Epidermal melanocyte (primary cell): ENCODE data around the gene C9orf50.
"Not testable (repeated sequence)": the region's sequence is repeated elsewhere in the genome, so short reads cannot be mapped to it uniquely, and the experiment has no call there.

Experiments
- DNase-seq: peaks from one replicate; pipeline ENCODE4 v3.0.0; 2011; ENCODE audit warnings: low spot score; ENCODE audit not compliant: insufficient read length

Gene C9orf50

GRCh38 chr9:129648092-129648763 lies 27.3 kb upstream of the C9orf50 start:
- no peak for DNase-seq

DNA sequence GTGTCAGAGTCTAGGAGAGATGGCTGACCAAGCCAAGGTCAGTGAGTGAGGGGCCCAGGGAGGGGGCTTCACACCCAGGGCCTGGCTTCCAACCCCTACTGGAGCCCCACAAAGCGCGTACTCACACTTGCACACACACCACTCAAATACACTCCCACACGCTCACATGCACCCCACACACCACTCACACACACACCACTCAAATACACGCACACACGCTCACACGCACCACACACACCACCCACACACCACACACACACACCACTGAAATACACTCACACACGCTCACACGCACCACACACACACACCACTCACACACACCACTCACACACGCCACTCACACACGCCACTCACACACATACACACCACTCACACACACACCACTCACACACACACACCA lies 26.7 kb upstream of the C9orf50 start:
- no peak for DNase-seq

DNA sequence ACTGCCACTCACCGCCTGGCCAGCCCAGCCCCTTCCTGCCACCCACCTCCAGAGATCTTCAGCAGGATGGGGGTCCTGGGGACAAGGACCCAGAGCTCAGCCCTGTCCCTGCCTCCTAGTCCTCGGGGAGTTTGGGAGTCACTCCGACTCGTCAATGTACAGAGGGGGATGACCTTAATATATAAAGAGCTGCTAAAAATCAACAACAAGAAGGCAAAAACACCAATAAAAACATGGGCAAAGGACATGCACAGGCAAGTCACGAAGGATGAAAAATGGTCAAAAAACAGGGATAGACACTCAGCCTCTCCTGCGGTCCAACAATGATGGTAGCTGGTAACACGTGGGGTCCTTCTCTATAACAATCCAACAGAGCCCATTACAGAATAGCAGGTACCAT lies 25.8 kb upstream of the C9orf50 start:
- DNase-seq: no peak

DNA sequence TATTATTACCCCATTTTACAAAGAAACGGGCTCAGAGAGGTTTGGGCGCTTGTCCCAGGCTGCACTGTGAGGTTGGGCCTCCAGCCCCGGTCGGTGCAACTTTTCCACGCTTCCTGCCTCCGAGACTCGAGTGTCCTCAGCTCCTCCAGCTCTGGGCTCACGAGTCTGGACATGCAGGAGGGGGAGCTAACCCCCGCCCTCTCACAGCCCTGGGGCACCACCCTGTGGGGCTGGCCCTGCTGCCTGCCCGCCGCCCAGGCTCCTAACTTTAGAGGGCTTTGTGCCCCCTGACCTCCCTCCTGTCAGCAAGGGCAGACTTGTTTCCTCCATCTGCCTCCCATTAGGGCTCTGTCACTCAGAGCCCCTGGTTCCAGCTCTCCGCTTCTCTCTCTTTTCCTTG lies 25.4 kb upstream of the C9orf50 start:
- no peak for DNase-seq

DNA sequence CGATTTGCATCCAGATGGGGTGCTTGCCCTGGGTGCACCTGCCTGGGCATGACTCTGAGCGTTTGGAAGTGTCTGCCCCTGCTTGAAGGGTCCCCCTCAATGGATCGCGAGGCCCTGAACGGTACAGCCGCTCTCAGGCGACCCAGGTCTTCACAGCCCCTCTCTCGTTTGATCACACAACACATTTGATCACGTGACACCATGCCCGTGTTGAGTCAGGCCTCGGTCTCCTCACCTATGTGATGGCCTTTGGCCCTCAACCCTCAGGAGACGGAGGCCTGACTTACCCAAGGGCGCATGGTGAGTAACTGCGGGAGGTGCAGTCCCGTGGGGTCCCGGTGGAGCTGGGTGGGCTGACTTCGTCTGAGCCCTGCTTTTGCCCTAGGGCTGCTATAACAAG lies 24.0 kb upstream of the C9orf50 start:
- DNase-seq: no peak

DNA sequence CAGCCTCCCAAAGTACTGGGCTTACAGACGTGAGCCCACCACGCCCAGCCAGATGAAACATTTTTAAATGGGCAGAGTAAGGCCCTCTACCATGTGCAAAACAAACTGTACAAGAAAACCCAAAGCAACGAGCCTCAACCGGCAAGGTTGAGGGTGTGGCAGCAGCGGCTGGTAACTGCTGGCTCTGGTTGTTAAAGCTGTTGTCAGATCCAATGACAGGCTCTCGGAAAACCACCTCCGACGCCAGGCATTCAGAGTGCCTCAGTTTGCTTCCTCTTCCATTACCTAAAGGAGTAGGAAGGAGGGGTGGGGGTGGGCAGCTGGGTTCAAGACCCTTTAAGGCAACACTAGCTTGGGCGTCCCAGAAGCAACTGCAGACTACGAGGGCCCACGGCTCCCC lies 23.5 kb upstream of the C9orf50 start:
- no peak for DNase-seq

DNA sequence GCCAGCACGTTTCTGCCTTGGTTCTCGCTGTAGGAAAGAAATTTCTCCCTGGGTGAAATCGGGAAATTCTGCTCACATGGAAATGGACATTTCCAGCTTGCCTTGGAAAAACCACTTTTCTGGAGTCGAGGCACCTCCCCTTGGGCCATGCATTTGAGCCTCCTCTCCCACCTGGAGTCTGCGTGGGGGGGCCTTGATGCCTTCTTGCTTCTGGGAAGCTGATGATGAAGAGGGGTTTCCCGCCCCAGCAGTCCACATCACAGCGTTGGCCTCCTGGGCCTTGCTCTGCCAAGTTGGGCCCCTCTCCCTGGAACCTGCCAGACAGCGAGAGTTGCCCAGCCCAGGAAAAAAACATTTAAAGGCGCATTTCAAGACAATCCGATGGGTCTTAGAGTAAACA lies 22.8 kb upstream of the C9orf50 start:
- DNase-seq: no peak

DNA sequence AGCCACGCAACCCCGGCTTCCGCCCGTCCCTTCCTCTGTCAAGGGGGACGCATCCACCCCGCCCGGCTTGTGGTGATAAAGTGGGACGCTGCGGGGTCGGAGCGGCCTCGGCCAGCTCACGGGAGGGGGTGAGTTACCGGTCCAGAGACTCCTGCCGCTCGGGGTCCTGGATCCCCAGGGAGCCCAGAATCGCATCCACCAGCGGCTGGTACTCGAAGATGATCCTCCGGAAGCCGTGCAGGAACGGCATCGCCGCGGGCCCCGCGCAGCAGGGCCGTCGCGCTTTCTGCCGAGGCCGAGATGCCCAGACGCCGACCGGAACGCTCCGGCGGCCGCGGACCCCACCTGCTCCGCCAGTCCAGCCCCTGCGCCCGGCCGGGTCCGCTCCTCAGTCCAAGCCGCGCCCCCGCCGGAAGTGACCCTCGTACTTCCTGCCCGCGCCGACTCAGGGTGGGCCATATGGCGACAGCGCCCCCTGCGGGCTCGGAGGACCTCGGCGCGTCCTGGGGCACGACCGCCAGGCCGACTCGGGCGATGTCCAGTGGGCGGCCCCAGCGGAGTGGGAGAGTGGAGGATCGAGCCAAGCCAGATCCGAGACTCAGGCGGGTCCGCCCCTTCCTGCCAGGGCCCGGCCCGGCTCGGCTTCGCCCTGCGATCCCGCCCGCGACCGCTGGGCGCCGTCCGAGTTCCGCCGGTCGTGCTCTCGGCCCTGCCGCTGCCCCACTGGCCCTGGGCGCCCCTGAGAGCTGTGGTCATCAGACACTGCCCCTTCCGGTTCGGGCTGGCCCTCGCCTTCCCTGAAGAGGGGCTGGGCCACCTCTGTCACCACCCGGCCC lies 21.1 kb upstream of the C9orf50 start, which contains the start of gene ASB6:
ASB6 (minus strand) TSS at position 402 of the 836 bp plus-strand sequence; CDS start at position 250, 152 bp downstream.
- peak; percentile 99 for DNase-seq

DNA sequence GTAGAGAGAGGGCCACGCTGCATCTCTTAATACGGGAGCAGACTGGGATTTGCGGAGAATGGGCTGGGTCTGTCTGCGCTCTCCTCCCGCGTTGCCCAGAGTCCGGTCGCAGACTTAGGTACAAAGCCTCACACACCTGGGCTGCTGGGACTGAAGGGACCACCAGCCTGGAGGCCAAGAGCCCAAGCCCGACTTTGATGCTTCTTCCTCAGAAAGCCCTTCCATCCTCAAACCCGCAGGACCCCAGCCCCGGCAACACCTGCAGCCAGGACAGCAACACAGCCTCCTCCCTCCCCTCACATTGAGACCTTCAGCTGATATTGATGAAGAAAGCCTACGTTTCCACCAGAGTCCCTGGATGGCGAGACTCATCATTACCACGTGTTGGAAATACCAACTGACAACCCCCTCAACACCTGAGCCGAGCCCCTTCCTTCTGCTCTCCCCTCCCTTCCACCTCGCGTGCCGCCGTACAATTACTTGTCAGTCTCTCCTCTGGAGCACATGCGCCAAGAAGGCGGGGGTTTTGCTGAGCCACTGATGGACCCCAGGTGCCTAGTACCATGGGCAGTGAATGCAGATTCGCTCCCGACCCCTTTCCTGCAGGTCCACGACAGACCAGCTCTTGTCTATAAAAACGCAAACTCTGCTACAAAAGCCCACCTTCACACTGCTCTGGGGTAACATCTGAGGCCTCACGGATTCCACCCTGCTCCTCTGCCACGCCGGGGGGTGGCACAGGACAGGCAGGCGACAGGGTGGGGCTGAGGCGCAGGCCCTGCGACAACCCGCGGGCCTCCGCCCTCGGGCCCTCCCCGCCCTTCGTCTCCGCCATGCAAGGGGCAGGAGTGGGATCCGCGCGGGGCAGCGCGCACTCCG lies 20.2 kb upstream of the C9orf50 start:
- no peak for DNase-seq

- DNase-seq: no peak
These were observed 19.4 kb upstream of the C9orf50 start for GRCh38 chr9:129640086-129640870.

DNA sequence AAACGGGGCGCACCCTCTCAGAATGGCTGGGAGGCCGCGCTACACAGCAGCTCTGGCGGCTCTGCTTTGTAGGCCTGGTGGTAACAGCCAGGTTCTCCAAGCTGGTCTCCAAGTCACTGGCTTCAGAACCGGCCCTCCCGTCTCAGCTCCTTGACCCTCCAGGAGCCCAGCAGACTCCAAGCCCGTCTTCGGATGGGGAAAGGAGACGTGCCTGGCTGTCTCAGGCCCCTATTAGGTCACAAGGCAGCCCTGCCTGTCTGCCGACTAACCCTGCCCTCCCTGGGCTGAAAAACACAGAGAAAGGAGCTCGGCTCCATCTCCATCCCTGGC lies 18.8 kb upstream of the C9orf50 start:
- DNase-seq: no peak

DNA sequence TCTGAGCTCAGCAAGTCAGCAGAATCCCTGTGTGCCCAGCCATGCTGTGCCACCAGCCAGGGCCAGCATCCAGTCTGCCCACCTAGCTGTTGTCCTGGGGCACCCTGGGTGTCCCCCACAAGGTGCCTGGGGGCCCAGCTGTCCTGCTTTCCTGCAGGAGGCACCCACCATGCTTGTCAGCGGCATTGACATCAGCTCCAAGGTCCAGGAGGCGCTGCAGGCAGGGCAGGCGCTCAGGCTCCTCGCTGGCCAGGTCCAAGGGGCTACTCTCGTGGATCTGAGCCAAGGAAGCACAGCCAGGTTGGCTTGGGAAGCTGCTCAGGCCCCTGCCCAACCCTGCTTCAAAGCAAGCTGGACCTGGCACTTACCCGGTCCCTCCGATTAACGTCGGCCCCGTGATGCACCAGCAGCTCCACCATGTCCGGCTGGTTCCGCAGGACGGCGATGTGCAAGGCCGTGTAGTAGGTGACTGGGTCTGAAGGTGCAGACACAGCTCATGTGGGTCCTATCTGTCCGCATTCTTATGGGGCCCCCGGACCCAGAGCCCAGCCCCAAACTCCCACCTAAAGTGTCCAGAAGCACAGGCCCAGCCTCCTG lies 18.2 kb upstream of the C9orf50 start:
- DNase-seq: no peak

- no peak for DNase-seq
These were observed 17.0 kb upstream of the C9orf50 start for GRCh38 chr9:129637673-129638439.

- DNase-seq: no peak
These were observed 16.2 kb upstream of the C9orf50 start for GRCh38 chr9:129637102-129637501.

DNA sequence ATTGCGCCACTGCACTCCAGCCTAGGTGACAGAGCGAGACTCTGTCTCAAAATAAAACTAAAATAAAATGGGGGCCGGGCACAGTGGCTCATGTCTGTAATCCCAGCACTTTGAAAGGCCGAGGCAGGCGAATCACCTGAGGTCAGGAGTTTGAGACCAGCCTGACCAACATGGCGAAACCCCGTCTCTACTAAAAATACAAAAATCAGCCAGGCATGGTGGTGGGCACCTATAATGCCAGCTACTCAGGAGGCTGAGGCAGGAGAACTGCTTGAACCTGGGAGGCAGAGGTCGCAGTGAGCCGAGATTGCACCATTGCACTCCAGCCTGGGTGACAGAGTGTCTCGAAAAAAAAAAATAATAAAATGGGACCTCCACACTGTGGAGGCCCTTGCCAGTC lies 15.4 kb upstream of the C9orf50 start:
- not testable (repeated sequence) for DNase-seq

DNA sequence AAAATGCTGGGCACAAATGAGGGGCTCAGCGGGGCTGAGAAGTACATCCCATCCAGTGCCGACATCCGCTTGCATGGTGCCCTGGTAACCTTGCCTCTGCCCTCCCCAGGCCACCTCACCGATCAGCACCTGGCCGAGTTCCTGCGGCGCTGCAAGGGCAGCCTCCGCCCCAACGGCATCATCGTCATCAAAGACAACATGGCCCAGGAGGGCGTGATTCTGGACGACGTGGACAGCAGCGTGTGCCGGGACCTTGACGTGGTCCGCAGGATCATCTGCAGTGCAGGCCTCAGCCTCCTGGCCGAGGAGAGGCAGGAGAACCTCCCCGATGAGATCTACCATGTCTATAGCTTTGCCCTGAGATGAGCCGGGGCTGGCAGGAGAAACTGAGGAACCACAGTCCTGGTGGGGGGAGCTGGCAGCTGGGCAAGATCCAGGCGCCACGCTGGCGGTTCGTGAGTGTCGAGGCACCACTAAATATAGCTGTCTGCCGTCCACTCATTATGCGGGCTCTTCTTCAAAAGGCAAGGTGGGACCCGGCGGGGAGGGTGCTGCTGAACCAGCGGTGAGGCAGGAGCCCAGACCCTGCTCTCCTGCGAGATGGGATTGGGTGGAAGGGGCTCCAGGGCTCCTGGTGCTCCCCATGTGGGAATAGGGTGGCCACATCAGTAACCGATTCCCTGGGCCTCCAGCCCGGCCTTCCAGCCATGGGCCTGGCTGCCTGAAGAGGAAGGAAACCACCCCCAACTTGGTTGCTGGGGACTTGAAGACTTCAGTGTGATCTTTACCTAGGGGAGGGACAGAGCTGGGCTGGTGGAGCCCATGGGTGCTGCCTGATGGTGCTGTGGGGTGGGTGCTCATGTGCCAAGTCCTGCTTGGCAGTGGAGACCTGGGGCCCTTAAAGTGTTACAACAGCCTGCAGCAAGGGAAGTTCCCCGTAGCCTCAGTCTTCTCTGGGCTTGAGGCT lies 14.5 kb upstream of the C9orf50 start:
- no peak for DNase-seq

DNA sequence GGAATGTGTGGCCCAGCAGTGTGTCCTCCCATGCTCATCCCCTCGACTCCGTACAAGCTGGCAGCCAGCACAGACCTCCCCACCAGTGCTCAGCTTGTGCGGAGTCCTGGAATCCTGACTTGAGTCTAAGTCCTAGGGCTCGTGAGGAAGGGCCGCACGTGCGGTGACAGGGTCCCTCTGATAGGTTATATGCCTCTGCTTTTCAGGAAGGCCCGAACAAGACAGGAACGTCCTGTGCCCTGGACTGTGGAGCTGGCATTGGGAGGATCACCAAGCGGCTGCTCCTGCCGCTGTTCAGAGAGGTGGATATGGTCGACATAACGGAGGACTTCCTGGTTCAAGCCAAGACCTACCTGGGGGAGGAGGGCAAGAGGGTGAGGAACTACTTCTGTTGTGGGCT lies 12.9 kb upstream of the C9orf50 start:
- DNase-seq: no peak

DNA sequence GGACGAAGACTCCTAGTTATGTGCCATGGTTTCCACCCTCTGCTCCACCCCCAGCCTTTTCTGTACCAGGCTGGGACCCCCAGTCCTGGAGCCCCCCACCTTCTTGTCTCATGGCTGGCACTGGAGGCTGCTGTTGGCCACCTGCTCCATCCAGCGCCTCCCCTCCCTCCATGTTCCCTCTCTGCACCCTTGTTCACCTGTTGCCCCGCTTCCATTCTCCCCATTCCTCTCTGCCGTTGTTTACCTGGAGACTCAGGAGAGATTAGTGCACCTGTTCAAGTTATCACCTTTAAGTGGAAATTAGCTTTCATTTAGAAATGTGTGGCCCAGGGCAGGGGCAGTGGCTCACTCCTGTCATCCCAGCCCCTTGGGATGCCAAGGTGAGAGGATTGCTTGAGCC lies 12.3 kb upstream of the C9orf50 start:
- DNase-seq: no peak

- no peak for DNase-seq
These were observed 11.6 kb upstream of the C9orf50 start for GRCh38 chr9:129632460-129632859.
